HEK293 (cell line): ENCODE data around the gene TEX14.

Experiments
- CTCF ChIA-PET: fragments of 350-600 bp; formaldehyde crosslinking; extraction: SDS; loops from one replicate; lab custom pipeline; 2021; ENCODE audit warnings: antibody characterized with exemption; lab: Yijun Ruan, JAX
- POLR2A ChIA-PET: fragments of 300-600 bp; formaldehyde crosslinking; extraction: SDS; loops from one replicate; lab custom pipeline; 2020; ENCODE audit warnings: antibody characterized with exemption, inconsistent platforms; lab: Yijun Ruan, JAX
- H3K27ac ChIP-seq: fragments of 200-500 bp; sonication (Bioruptor generic); 2 replicates; pipeline ENCODE4 v1.5.1; 2014; ENCODE audit warnings: low read depth, low read length, control low read depth, inconsistent platforms; ENCODE audit errors: extremely low read depth
- H3K36me3 ChIP-seq, 2 experiments: fragments of 200-500 bp in 1 of 2; sonication (Bioruptor generic) in 1 of 2; 1 replicate in 1 of 2; 2 replicates in 1 of 2; pipeline ENCODE4 v1.5.1; 2014 to 2017; ENCODE audit warnings: inconsistent platforms in 2 of 2, low read length in 2 of 2; ENCODE audit not compliant: control insufficient read depth in 2 of 2, insufficient read depth in 1 of 2
- H3K4me1 ChIP-seq: fragments of 200-500 bp; sonication (Bioruptor generic); 2 replicates; pipeline ENCODE4 v1.5.1; 2014; ENCODE audit warnings: mild to moderate bottlenecking, low read length, inconsistent platforms; ENCODE audit not compliant: control insufficient read depth, insufficient read depth
- H3K4me3 ChIP-seq: 2 replicates; pipeline ENCODE4 v1.5.1; 2011; ENCODE audit warnings: low read depth, mild to moderate bottlenecking, control low read depth, low read length, moderate library complexity
- H3K9me3 ChIP-seq: fragments of 200-500 bp; sonication (Bioruptor generic); 2 replicates; pipeline ENCODE4 v1.5.1; 2014; ENCODE audit warnings: low read depth, low read length, inconsistent platforms; ENCODE audit not compliant: control insufficient read depth, insufficient read depth
- GFI1B ChIP-seq: fragments of 450-650 bp; formaldehyde crosslinking; IDR thresholded peaks from 2 replicates; pipeline ENCODE4 v1.5.1; 2016; ENCODE audit warnings: missing biosample characterization, missing genetic modification characterization
- GLIS1 ChIP-seq: fragments of 450-650 bp; formaldehyde crosslinking; IDR thresholded peaks from 2 replicates; pipeline ENCODE4 v1.5.1; 2016; ENCODE audit warnings: missing biosample characterization, missing genetic modification characterization
- HOXC10 ChIP-seq: sonication (generic); formaldehyde crosslinking; IDR thresholded peaks from 2 replicates; pipeline ENCODE4 v1.8.1; 2023; ENCODE audit warnings: mild to moderate bottlenecking, missing genetic modification reagents
- KLF7 ChIP-seq: fragments of 450-650 bp; formaldehyde crosslinking; IDR thresholded peaks from 2 replicates; pipeline ENCODE4 v1.5.1; 2016; ENCODE audit warnings: missing biosample characterization, missing genetic modification characterization, borderline replicate concordance
- KLF8 ChIP-seq: fragments of 450-650 bp; formaldehyde crosslinking; IDR thresholded peaks from 2 replicates; pipeline ENCODE4 v1.5.1; 2016; ENCODE audit warnings: missing biosample characterization, missing genetic modification characterization
- OSR2 ChIP-seq: fragments of 450-650 bp; formaldehyde crosslinking; IDR thresholded peaks from 2 replicates; pipeline ENCODE4 v1.5.1; 2016; ENCODE audit warnings: missing biosample characterization, missing genetic modification characterization
- SALL2 ChIP-seq: fragments of 450-650 bp; formaldehyde crosslinking; IDR thresholded peaks from 2 replicates; pipeline ENCODE4 v1.5.0; 2017; ENCODE audit warnings: missing biosample characterization, mild to moderate bottlenecking, missing genetic modification characterization, borderline replicate concordance
- SP3 ChIP-seq: fragments of 450-650 bp; formaldehyde crosslinking; IDR thresholded peaks from 2 replicates; pipeline ENCODE4 v1.5.1; 2016; ENCODE audit warnings: missing biosample characterization, missing genetic modification characterization
- TCF7L2 ChIP-seq: IDR thresholded peaks from 2 replicates; pipeline ENCODE4 v1.6.1; 2011; ENCODE audit warnings: low read depth, mild to moderate bottlenecking, inconsistent platforms, low read length, moderate library complexity, borderline replicate concordance
- ZBTB20 ChIP-seq: fragments of 450-650 bp; formaldehyde crosslinking; IDR thresholded peaks from 2 replicates; pipeline ENCODE4 v1.5.1; 2016; ENCODE audit warnings: missing biosample characterization, missing genetic modification characterization
- ZNF114 ChIP-seq: fragments of 450-650 bp; formaldehyde crosslinking; IDR thresholded peaks from 2 replicates; pipeline ENCODE4 v1.5.0; 2017; ENCODE audit warnings: missing biosample characterization, missing genetic modification characterization
- ZNF121 ChIP-seq: fragments of 450-650 bp; formaldehyde crosslinking; IDR thresholded peaks from 2 replicates; pipeline ENCODE4 v1.5.1; 2016; ENCODE audit warnings: missing biosample characterization, missing genetic modification characterization
- ZNF335 ChIP-seq: fragments of 450-650 bp; formaldehyde crosslinking; conservative IDR thresholded peaks from 2 replicates; pipeline ENCODE4 v1.5.1; 2016; ENCODE audit warnings: missing biosample characterization, missing genetic modification characterization
- ZNF394 ChIP-seq: fragments of 450-650 bp; formaldehyde crosslinking; IDR thresholded peaks from 2 replicates; pipeline ENCODE4 v1.5.1; 2016; ENCODE audit warnings: missing biosample characterization, missing genetic modification characterization, mild to moderate bottlenecking, moderate library complexity, borderline replicate concordance
- ZNF404 ChIP-seq: fragments of 450-650 bp; formaldehyde crosslinking; IDR thresholded peaks from 2 replicates; pipeline ENCODE4 v1.5.1; 2017; ENCODE audit warnings: missing biosample characterization, missing genetic modification characterization
- ZNF423 ChIP-seq: fragments of 450-650 bp; formaldehyde crosslinking; IDR thresholded peaks from 2 replicates; pipeline ENCODE4 v1.5.1; 2016; ENCODE audit warnings: missing biosample characterization, missing genetic modification characterization
- ZNF548 ChIP-seq: fragments of 450-650 bp; formaldehyde crosslinking; IDR thresholded peaks from 2 replicates; pipeline ENCODE4 v1.5.1; 2016; ENCODE audit warnings: missing biosample characterization, missing genetic modification characterization
- ZNF549 ChIP-seq: fragments of 450-650 bp; IDR thresholded peaks from 2 replicates; pipeline ENCODE4 v1.5.1; 2018; ENCODE audit warnings: missing biosample characterization, missing genetic modification characterization, mild to moderate bottlenecking, inconsistent platforms, moderate library complexity
- ZNF585B ChIP-seq: fragments of 450-650 bp; formaldehyde crosslinking; IDR thresholded peaks from 2 replicates; pipeline ENCODE4 v1.5.1; 2016; ENCODE audit warnings: missing biosample characterization, missing genetic modification characterization
- ZNF600 ChIP-seq: fragments of 450-650 bp; formaldehyde crosslinking; IDR thresholded peaks from 2 replicates; pipeline ENCODE4 v1.5.1; 2016; ENCODE audit warnings: missing biosample characterization, missing genetic modification characterization
- ZNF610 ChIP-seq: fragments of 450-650 bp; formaldehyde crosslinking; IDR thresholded peaks from 2 replicates; pipeline ENCODE4 v1.5.1; 2016; ENCODE audit warnings: missing biosample characterization, missing genetic modification characterization, borderline replicate concordance
- ZNF626 ChIP-seq: fragments of 450-650 bp; sonication (Bioruptor Pico); formaldehyde crosslinking; IDR thresholded peaks from 2 replicates; pipeline ENCODE4 v1.5.1; 2018; ENCODE audit warnings: missing biosample characterization, missing genetic modification characterization, inconsistent platforms
- ZNF629 ChIP-seq: fragments of 450-650 bp; formaldehyde crosslinking; IDR thresholded peaks from 2 replicates; pipeline ENCODE4 v1.5.1; 2017; ENCODE audit warnings: missing biosample characterization, missing genetic modification characterization
- ZNF837 ChIP-seq: fragments of 450-650 bp; formaldehyde crosslinking; IDR thresholded peaks from 2 replicates; pipeline ENCODE4 v1.5.1; 2016; ENCODE audit warnings: missing biosample characterization, missing genetic modification characterization
- TF ChIP-seq, protein P1 (sequence below): fragments of 450-650 bp; formaldehyde crosslinking; IDR thresholded peaks from 2 replicates; pipeline ENCODE4 v1.5.1; 2017; ENCODE audit warnings: missing biosample characterization, missing genetic modification characterization
- TF ChIP-seq, protein P2 (sequence below): fragments of 450-650 bp; formaldehyde crosslinking; IDR thresholded peaks from 2 replicates; pipeline ENCODE4 v1.5.1; 2017; ENCODE audit warnings: missing biosample characterization, missing genetic modification characterization
- TF ChIP-seq, protein P3 (sequence below): IDR thresholded peaks from 2 replicates; pipeline ENCODE4 v1.6.1; 2011; ENCODE audit warnings: mild to moderate bottlenecking, low read depth, low read length, borderline replicate concordance
- TF ChIP-seq, protein P4 (sequence below): fragments of 450-650 bp; formaldehyde crosslinking; IDR thresholded peaks from 2 replicates; pipeline ENCODE4 v1.5.1; 2016; ENCODE audit warnings: missing biosample characterization, missing genetic modification characterization
- TF ChIP-seq, protein P5 (sequence below): fragments of 450-650 bp; formaldehyde crosslinking; IDR thresholded peaks from 2 replicates; pipeline ENCODE4 v1.5.1; 2016; ENCODE audit warnings: missing biosample characterization, missing genetic modification characterization

TEX14 gene

DNA sequence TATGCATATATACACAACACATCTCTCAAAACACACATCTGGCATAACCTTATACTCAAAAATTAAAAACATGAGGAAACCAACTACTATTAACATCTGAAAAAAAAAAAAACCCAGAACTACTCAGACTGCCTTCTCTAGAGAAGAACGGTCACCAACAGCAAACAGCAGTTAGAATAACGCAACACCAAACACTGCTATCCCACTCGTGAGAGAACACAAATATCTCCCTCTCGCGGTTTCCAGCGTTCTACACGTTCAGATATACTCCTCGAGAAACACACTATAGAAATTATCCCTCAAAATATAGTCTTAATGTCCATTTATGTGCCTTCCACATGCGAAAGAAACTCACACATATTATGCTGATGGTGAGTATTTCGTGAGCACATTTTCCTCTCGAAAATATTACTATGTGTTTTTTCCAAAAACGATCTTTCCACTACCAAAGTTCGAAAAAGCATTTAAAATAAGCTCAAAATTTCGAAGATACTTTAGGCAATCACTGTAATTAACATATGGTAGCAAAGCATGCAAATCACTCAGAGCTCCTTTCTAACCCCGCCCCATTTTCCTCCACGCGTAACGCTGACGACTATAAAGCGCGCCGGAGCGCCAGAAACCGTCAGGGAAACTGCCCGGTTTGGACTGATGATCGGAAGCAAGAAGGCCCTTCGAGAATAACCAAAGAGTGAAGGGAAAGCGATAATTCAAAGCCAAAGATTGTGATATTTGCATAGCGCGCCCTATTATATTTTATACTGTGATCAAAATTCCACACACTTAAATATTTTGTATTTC lies 60.1 kb downstream of the TEX14 start:
- Histone ChIP-seq H3K4me1 (no peaks in the 10 kb centered on the region), H3K27ac (peak overlapping the region; percentile 86), H3K9me3 (no peaks in the 10 kb centered on the region), H3K4me3 (peak overlapping the region; percentile 19), H3K36me3 (no peaks in the 10 kb centered on the region)
- POLR2A ChIA-PET: interaction anchor here (0.6 to 3.0 kb wide), 59 partner anchors 10 to 530 kb away, joined by 3 to 87 read pairs (median 5); partner anchors contain the start of genes MTMR4, PPM1E, PRR11 and RAD51C
- CTCF ChIA-PET: interaction anchor here (0.6 to 2.3 kb wide), 12 partner anchors 11 to 858 kb away, joined by 3 to 13 read pairs (median 3); no protein-coding TSS in a partner anchor
- TF ChIP-seq ZNF114 (tag by site-specific recombination) (no peak), ZNF394 (peak; percentile 80; the same call in 1 of the 2 replicates), GLIS1 (tag by site-specific recombination) (no peak), ZNF626 (tag by site-specific recombination) (no peak), OSR2 (tag by site-specific recombination) (0 out of 2 replicates have a peak, but pooled peaks have one; percentile 20), ZNF600 (tag by site-specific recombination) (peak; percentile 95), ZNF629 (tag by site-specific recombination) (peak; percentile 88), SP3 (tag by site-specific recombination) (peak; percentile 80), ZNF837 (no peak; the same call in 1 of the 2 replicates), ZBTB20 (tag by site-specific recombination) (peak; percentile 40; the same call in 1 of the 2 replicates), TCF7L2 (no peak), GFI1B (tag by site-specific recombination) (no peak), KLF7 (tag by site-specific recombination) (peak; percentile 72; the same call in 1 of the 2 replicates), ZNF335 (tag by site-specific recombination) (peak; percentile 80; the same call in 1 of the 2 replicates), SALL2 (tag by site-specific recombination) (no peak), HOXC10 (no peak), ZNF585B (tag by site-specific recombination) (no peak), KLF8 (tag by site-specific recombination) (peak; percentile 84), ZNF549 (tag by site-specific recombination) (no peak), ZNF610 (tag by site-specific recombination) (peak; percentile 65), ZNF423 (tag by site-specific recombination) (no peak), ZNF121 (tag by site-specific recombination) (no peak), ZNF404 (tag by site-specific recombination) (no peak), ZNF548 (tag by site-specific recombination) (no peak)
- TF ChIP-seq, protein P1, sequence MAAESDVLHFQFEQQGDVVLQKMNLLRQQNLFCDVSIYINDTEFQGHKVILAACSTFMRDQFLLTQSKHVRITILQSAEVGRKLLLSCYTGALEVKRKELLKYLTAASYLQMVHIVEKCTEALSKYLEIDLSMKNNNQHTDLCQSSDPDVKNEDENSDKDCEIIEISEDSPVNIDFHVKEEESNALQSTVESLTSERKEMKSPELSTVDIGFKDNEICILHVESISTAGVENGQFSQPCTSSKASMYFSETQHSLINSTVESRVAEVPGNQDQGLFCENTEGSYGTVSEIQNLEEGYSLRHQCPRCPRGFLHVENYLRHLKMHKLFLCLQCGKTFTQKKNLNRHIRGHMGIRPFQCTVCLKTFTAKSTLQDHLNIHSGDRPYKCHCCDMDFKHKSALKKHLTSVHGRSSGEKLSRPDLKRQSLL (tag by site-specific recombination): no peak
- TF ChIP-seq, protein P2, sequence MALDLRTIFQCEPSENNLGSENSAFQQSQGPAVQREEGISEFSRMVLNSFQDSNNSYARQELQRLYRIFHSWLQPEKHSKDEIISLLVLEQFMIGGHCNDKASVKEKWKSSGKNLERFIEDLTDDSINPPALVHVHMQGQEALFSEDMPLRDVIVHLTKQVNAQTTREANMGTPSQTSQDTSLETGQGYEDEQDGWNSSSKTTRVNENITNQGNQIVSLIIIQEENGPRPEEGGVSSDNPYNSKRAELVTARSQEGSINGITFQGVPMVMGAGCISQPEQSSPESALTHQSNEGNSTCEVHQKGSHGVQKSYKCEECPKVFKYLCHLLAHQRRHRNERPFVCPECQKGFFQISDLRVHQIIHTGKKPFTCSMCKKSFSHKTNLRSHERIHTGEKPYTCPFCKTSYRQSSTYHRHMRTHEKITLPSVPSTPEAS (tag by site-specific recombination): peak; percentile 29
- TF ChIP-seq, protein P3, sequence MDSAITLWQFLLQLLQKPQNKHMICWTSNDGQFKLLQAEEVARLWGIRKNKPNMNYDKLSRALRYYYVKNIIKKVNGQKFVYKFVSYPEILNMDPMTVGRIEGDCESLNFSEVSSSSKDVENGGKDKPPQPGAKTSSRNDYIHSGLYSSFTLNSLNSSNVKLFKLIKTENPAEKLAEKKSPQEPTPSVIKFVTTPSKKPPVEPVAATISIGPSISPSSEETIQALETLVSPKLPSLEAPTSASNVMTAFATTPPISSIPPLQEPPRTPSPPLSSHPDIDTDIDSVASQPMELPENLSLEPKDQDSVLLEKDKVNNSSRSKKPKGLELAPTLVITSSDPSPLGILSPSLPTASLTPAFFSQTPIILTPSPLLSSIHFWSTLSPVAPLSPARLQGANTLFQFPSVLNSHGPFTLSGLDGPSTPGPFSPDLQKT: no peak
- TF ChIP-seq, protein P4, sequence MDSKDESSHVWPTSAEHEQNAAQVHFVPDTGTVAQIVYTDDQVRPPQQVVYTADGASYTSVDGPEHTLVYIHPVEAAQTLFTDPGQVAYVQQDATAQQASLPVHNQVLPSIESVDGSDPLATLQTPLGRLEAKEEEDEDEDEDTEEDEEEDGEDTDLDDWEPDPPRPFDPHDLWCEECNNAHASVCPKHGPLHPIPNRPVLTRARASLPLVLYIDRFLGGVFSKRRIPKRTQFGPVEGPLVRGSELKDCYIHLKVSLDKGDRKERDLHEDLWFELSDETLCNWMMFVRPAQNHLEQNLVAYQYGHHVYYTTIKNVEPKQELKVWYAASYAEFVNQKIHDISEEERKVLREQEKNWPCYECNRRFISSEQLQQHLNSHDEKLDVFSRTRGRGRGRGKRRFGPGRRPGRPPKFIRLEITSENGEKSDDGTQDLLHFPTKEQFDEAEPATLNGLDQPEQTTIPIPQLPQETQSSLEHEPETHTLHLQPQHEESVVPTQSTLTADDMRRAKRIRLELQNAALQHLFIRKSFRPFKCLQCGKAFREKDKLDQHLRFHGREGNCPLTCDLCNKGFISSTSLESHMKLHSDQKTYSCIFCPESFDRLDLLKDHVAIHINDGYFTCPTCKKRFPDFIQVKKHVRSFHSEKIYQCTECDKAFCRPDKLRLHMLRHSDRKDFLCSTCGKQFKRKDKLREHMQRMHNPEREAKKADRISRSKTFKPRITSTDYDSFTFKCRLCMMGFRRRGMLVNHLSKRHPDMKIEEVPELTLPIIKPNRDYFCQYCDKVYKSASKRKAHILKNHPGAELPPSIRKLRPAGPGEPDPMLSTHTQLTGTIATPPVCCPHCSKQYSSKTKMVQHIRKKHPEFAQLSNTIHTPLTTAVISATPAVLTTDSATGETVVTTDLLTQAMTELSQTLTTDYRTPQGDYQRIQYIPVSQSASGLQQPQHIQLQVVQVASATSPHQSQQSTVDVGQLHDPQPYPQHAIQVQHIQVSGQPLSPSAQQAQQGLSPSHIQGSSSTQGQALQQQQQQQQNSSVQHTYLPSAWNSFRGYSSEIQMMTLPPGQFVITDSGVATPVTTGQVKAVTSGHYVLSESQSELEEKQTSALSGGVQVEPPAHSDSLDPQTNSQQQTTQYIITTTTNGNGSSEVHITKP (tag by site-specific recombination): peak; percentile 78
- TF ChIP-seq, protein P5, sequence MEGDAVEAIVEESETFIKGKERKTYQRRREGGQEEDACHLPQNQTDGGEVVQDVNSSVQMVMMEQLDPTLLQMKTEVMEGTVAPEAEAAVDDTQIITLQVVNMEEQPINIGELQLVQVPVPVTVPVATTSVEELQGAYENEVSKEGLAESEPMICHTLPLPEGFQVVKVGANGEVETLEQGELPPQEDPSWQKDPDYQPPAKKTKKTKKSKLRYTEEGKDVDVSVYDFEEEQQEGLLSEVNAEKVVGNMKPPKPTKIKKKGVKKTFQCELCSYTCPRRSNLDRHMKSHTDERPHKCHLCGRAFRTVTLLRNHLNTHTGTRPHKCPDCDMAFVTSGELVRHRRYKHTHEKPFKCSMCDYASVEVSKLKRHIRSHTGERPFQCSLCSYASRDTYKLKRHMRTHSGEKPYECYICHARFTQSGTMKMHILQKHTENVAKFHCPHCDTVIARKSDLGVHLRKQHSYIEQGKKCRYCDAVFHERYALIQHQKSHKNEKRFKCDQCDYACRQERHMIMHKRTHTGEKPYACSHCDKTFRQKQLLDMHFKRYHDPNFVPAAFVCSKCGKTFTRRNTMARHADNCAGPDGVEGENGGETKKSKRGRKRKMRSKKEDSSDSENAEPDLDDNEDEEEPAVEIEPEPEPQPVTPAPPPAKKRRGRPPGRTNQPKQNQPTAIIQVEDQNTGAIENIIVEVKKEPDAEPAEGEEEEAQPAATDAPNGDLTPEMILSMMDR (tag by site-specific recombination): peak; percentile 88
